ENCODE data around the gene JARID2. TPM values are rescaled to one million over a fixed set of nuclear protein-coding genes. Genes with fewer than 3 reads are reported as not detected.
"Not testable (repeated sequence)": the region's sequence is repeated elsewhere in the genome, so short reads cannot be mapped to it uniquely, and the experiment has no call there.

Gene JARID2
- total RNA-seq, 2 donors from 2014 or later, result 7.9 to 8.6 TPM

DNA sequence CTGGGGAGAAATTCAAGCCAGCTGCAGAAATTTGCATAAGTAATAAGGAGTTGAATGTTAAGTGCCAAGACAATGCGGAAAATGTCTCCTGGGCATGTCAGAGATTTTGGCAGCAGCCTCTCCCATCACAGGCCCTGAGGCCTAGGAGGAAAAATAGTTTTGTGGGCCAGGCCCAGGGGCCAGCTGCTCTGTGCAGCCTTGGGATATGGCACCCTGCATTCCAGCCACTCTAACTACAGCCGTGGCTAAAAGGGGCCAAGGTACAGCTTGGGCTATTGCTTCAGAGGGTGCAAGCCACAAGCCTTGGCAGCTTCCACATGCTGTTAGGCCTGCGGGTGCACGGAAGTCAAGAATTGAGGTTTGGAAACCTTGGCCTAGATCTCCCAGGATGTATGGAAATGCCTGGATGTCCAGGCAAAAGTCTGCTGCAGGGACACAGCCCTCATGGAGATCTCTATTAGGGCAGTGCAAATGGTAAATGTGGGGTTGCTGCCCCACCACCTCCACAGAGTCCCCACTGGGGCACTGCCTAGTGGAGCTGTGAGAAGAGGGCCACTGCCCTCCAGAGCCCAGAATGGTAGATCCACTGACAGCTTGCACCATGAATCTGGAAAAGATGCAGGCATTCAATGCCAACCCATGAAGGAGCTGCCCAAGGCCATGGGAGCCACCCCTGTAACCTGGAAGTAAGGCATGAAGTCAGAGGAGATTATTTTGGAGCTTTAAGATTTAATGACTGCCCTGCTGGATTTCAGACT lies 290.5 kb downstream of the JARID2 start:
- ATAC-seq (peak in 1 of 2 donors; percentile 24), DNase-seq (no peak)
- intact Hi-C loops (cut with DNase I), result no loop called here

DNA sequence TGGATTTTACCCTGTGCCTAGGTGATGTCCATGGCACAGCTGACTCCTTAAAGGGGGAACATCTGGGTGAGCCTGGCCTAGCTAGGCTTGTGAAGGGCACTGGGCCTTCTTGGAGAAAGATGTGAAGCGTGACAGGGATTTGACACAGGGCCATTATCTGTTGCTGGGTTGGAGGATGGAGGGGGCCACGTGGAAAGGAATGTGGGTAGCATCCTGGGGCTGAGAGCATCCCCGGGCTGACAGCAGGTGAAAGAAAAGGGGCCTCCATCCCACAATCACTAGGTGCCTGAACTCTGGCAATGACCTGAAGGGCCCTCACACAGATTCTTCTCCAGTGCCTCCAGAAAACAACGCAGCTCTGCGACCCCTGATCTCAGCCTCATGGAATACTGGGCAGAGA lies 292.2 kb downstream of the JARID2 start:
- intact Hi-C loops (cut with DNase I), result no loop called here
- DNase-seq (no peak), ATAC-seq (no peak)

- DNase-seq (no peak), ATAC-seq (no peak)
- intact Hi-C loops (cut with DNase I), result no loop called here
Measured at GRCh38 chr6:15538766-15539495, 293.1 kb downstream of the JARID2 start.

GRCh38 chr6:15539722-15540270 lies 293.9 kb downstream of the JARID2 start:
- no peak for ATAC-seq
- intact Hi-C loops (cut with DNase I), result no loop called here
- DNase-seq, result no peak

DNA sequence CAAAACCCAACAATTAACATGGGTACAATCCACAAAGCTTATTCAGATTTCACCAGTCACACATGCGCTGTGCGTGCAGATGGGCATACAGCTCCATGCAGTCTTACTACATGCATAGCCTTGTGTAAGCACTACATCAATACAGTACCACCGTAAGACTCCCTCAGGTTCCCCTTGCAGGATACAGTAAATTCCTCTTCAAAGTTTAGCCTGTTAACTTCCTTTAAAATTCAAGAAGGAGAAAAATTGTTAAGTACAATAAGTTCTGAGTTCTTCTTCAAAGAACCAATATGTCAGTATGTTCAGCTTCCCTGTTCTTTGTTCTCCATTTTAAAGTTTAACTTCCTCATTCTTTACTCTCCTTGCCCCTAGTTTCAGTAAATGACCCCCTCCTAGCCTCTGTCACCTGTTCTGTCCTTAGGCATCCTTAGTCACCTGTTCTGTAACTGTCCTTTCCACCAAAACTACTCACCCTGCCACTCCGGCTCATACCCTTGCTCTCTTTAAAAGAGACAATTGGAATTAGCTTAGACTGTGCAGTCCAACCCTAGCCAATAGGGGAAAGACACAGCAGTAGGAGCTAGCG lies 297.6 kb downstream of the JARID2 start:
- DNase-seq; intact Hi-C loops (cut with DNase I); ATAC-seq: not testable (repeated sequence)

GRCh38 chr6:15544321-15544900 lies 298.5 kb downstream of the JARID2 start:
- ATAC-seq, result peak in 1 of 2 donors; percentile 70
- intact Hi-C loops (cut with DNase I), result no loop called here
- no peak for DNase-seq

GRCh38 chr6:15546591-15546990 lies 300.7 kb downstream of the JARID2 start:
- ATAC-seq, result no peak
- intact Hi-C loops (cut with DNase I), result no loop called here
- DNase-seq, result no peak

GRCh38 chr6:15547400-15547799 lies 301.5 kb downstream of the JARID2 start:
- no peak for ATAC-seq
- intact Hi-C loops (cut with DNase I), result no loop called here
- no peak for DNase-seq

- intact Hi-C loops (cut with DNase I), result no loop called here
- DNase-seq, result no peak
- ATAC-seq, result no peak
Measured at GRCh38 chr6:15549371-15549770, 303.5 kb downstream of the JARID2 start.

- intact Hi-C loops (cut with DNase I), result no loop called here
- ATAC-seq, result no peak
- no peak for DNase-seq
Measured at GRCh38 chr6:15550546-15551123, 304.8 kb downstream of the JARID2 start.

GRCh38 chr6:15551262-15551661 lies 305.4 kb downstream of the JARID2 start:
- no peak for ATAC-seq
- no peak for DNase-seq
- intact Hi-C loops (cut with DNase I), result no loop called here

DNA sequence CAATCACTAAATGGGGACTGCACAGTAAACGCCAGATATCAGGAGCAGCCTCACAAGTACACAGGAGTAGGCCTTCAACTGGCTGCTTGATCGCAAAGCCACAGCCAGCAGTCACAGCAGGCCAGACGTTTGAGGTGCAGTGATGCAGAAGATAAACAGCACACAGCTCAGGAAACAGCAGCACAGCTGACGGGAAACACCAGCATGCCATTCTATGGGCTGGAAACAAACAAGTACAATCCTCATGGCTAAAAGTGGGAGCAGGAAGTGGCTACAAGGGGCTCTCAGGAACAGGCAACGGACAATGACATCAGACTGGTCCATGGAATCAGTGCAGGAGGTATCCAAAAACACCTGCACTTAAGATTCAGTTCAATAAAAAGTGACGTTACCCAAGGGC lies 305.9 kb downstream of the JARID2 start:
- intact Hi-C loops (cut with DNase I), result no loop called here
- DNase-seq, result no peak
- ATAC-seq, result peak; percentile 44 to 45

- DNase-seq (no peak), ATAC-seq (no peak)
- intact Hi-C loops (cut with DNase I), result no loop called here
Measured at GRCh38 chr6:15553031-15553430, 307.2 kb downstream of the JARID2 start.

- no peak for DNase-seq
- no peak for ATAC-seq
- intact Hi-C loops (cut with DNase I), result no loop called here
Measured at GRCh38 chr6:15553736-15554294, 307.9 kb downstream of the JARID2 start.

DNA sequence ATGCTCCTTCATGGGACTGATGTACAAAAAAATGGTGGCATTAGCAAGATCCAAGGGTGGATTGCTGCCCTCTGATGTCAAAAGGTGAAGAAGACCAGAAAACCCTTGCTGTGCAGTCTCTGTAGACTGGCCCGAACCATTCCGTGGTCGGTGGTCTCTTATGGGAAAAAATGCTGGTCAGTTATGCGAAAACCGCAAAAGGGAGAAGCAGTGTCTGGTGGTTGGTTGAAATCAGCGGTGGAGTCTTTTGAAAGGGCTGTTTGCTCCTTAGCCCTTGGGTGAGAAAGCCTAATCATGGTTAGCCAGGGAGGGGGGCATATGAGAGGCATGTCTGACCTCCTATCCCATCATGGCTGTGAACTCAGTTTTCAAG lies 308.8 kb downstream of the JARID2 start:
- intact Hi-C loops (cut with DNase I), result no loop called here
- DNase-seq (no peak), ATAC-seq (no peak)

- DNase-seq (no peak), ATAC-seq (no peak)
- intact Hi-C loops (cut with DNase I), result no loop called here
Measured at GRCh38 chr6:15555101-15556038, 309.5 kb downstream of the JARID2 start.

DNA sequence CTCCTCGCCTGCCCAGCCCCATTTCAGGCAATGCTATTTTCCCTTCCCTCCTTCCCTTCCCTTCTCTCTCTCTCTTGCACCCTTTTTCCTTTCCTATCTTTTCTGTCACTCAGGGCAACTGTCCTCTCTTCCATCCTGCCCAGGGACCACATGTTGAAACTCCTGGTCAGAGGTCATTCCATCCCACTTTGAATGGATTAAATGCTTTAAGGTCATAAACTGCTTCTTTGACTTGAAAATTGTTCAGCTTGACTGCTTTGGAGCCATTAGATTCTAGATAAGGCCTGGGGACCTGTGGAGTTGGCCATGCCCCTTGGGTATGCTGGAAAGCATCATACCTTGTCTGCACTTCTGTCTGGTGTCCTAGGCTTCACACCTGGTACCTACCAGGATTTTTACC lies 310.8 kb downstream of the JARID2 start:
- intact Hi-C loops (cut with DNase I), result no loop called here
- DNase-seq, result no peak
- ATAC-seq, result no peak

- ATAC-seq (no peak), DNase-seq (no peak)
- intact Hi-C loops (cut with DNase I), result no loop called here
Measured at GRCh38 chr6:15557174-15557573, 311.3 kb downstream of the JARID2 start.

Measured in left cardiac atrium (tissue), 4 donors.